Colon (tissue), 2 donors: ENCODE measurements around the gene LONP1.
"Not testable (repeated sequence)": the region's sequence is repeated elsewhere in the genome, so short reads cannot be mapped to it uniquely, and the experiment has no call there.

ENCODE experiments used
- FAIRE-seq: peaks from 2 replicates; lab custom pipeline; 2012; peaks lifted over from hg19 to GRCh38; lab: Jason Lieb, UNC
- donor health status: control.
- donor health status: control.

Gene LONP1

GRCh38 chr19:5692723-5693194, 27.2 kb downstream of the LONP1 start:
- no peak for FAIRE-seq

DNA sequence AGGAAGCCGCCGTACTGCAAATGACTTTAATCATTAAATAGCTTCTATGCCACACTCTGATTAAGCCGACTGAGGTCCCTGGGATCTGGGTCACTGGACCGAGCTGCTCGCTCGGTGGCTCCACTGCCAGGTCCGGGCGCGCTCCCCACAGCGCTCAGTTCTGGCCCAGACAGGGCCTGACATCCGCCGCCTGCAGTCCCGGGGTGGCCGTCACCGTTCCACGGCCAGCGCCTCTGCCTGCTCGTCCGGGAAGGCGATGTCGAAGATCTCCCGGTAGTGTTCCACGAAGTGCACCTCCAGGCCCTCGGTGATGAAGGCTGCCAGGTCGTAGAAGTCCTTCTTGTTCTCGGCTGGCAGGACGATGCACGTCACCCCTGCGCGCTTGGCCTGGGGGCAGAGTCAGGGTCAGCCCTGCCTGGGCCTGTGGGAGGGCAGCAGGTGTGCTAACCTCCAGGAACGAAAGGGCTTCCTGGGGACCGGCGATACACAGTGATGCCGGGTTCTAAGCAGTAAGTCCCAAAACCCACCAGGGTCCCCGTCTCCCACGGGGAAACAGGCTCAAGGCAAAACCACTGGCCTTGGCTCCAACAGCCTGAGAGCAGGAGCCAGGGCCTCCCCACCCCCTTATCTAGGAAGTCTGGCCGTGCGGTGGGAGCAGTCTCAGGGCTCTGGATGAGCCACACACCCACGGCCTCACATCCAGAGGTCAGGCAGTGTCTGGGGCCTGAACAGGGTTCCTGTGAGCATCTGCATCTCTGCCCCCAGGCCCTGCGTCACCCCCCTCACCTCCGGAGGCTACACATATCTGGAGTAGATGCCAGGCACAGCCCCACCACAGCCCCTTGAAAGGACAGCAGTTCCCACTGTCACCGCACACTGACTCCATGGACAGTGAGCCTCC, 27.9 kb downstream of the LONP1 start:
- no peak for FAIRE-seq

DNA sequence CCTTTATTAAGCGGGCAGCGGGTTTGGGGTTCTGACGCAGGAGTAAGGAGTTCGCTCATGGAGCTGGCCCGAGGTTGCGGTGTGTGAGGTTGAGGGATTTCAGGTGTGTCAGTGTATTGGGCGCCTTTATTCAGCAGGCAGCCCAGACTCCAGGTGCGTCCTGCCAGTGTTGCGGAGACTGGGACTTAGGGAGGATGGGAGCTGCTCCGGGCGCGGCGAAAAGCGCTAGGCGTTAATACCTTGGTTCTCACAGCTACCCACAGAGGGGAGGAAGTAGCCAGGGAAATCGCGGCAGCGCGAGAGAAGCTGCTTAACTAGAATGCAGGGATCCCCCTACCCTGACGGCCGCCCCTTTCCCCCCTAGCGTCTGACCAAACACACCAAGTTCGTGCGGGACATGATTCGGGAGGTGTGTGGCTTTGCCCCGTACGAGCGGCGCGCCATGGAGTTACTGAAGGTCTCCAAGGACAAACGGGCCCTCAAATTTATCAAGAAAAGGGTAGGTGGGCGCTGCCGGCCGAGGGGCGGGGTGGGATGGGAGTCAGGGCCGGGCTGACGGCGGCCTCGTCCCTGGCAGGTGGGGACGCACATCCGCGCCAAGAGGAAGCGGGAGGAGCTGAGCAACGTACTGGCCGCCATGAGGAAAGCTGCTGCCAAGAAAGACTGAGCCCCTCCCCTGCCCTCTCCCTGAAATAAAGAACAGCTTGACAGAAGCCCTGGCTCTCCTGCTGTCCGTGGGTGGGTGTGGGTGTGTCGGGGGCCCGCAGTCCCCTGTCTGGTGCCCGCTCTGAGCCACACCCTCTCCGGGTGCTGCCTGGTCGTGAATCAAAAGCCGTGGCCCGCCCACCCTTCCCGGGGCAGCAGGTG, 28.8 kb downstream of the LONP1 start:
- no peak for FAIRE-seq

GRCh38 chr19:5690125-5690954, 29.6 kb downstream of the LONP1 start, which contains the start of gene RPL36:
RPL36 (plus strand) TSS chr19:5690295; CDS start chr19:5690508, 213 bp downstream.
- FAIRE-seq, result no peak

DNA sequence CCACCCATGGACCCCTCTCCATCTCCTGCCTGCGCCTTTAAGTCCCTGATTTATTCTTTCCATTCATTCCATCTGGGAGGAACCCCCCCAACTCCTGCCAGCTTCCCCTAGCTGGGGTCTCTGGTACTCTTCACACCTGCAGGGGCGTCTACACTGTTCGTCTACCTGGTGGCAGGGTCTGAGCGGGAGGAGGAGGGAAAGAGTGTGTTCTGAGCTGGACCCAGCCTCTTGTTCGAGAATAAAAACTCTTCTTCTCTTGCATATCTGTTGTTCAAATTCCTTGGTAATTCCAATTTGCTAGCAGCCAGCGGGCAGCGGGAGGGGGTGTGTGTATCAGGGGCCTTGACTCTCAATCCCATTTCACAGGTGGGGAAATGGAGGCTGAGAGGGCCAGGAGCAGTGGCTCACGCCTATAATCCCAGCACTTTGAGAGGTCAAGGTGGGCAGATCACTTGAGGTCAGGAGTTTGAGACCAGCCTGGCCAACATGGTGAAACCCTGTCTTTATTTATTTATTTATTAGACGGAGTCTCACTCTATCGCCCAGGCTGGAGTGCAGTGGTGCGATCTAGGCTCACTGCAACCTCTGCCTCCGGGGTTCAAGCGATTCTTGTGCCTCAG, 31.6 kb downstream of the LONP1 start:
- not testable (repeated sequence) for FAIRE-seq

DNA sequence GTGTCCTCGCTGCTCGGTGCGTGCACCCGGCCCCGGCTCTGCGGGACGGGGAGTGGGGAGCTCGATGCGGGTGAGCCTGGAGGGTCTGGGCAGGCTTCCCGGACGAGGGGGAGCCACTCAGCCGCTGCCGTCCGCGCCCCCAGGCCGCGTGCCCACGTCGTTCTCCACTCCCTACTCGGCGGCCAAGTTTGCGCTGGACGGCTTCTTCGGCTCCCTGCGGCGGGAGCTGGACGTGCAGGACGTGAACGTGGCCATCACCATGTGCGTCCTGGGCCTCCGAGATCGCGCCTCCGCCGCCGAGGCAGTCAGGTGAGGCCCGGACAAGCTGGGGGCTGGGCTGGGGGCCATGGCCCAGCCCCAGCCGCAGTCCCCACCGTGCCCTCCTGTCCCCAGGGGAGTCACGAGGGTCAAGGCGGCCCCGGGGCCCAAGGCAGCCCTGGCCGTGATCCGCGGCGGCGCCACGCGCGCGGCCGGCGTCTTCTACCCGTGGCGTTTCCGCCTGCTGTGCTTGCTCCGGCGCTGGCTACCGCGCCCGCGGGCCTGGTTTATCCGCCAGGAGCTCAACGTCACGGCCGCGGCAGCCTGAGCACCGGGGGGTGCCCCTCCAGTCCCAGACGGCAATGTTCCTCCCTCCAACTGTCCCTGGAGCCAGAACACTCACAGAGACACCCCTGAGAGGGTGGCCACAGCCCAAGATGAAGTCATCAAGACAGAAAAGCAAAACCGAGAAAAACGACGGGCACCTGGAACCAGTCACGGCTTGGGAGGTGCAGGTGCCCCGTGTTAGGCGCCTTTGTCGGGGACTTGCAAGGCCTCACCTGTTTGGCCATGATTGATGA, 32.4 kb downstream of the LONP1 start:
- FAIRE-seq, result no peak

DNA sequence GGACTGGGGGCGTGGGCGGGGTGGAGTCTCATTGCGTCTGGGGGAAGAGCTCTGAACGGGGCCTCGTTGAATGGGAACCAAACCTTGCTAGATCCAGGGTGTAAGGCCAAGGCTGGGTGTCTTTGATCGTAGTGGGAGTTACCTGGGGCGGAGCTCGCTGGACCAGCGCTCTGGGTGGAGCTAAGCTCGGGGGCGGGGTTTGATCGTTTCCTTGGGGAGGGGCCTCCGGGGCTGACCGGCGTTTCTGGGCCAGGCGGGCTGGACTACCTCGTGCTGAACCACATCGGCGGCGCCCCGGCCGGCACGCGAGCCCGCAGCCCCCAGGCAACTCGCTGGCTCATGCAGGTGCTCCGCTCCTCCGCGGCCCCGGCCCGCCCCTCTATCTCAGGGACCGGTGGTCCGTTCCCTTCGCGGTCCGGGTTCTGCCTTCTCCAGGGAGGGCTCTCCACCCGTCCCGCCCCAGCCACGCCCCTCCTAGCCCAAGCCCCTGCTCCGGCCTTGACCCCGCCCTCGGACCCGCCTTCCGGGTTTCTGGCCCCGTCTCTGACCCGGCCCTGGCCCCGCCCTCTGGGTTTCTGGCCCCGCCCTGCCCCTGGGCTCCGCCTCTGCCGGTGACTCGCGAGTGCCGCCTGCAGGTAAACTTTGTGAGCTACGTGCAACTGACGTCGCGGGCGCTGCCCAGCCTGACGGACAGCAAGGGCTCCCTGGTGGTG, 33.1 kb downstream of the LONP1 start:
- FAIRE-seq, result no peak

DNA sequence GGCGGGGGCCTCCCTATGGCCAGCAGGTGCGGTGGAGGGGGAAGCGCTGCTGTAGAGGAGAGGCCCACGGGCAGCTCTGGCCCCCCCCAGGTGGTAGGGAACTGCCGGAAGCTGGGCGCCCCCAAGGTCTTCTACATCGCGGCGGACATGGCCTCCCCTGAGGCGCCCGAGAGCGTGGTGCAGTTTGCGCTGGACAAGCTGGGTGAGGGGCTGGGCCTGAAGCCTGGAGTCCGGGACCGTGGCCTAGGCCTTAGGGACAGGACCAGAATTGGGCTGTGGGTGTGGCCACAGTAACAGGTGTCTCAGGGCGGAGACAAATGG, 33.7 kb downstream of the LONP1 start:
- no peak for FAIRE-seq

GRCh38 chr19:5684694-5685430, 35.1 kb downstream of the LONP1 start:
- no peak for FAIRE-seq

DNA sequence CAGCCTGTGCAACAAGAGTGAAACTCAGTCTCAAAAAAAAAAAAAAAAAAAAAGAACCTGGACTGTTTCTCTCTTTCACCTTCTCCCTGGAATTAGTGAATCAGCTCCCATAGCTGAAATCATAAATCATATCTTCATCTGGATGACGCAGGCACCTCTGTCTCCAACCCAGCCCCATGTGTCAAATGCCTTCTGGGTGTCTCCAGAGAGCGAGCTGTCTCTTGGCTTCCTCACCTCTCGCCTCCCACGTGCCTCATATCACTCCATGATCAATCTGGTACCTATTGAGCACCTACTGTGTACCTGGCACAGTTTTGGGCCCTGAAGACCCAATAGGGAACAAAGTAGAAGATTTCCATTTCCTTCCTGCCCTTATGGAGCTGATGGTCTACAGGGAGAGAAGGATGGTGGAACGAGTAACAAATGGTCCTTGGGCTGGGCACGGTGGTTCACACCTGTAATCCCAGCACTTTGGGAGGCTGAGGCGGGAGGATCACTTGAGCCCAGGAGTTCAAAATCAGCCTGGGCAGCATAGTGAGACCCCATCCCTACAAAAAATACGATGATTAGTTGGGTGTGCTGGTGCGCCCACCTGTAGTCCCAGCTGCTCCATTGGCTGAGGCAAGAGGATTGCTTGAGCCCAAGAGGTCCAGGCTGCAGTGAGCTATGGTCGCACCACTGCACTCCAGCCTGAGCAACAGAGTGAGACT, 36.6 kb downstream of the LONP1 start:
- no peak for FAIRE-seq

DNA sequence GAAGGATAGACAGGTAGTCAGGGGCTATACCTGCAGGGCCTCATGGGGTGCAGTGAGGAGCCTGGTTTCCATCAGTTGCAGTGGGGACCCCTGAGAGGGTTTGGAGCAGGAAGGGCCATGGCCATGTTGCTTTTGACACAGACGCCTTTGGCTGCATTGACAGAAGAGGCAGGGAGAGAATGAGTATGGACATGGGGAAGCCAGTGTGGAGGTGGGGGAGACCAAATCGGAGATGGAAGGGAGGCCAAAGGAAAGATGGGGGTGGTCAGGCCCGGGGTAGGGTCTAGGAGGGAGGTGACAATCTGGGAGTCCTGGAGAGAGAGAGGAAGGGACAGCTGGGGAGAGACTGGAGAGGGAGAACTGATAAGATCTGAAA, 37.9 kb downstream of the LONP1 start:
- FAIRE-seq, result no peak

- no peak for FAIRE-seq
Measured at GRCh38 chr19:5681391-5682106, 38.4 kb downstream of the LONP1 start.

DNA sequence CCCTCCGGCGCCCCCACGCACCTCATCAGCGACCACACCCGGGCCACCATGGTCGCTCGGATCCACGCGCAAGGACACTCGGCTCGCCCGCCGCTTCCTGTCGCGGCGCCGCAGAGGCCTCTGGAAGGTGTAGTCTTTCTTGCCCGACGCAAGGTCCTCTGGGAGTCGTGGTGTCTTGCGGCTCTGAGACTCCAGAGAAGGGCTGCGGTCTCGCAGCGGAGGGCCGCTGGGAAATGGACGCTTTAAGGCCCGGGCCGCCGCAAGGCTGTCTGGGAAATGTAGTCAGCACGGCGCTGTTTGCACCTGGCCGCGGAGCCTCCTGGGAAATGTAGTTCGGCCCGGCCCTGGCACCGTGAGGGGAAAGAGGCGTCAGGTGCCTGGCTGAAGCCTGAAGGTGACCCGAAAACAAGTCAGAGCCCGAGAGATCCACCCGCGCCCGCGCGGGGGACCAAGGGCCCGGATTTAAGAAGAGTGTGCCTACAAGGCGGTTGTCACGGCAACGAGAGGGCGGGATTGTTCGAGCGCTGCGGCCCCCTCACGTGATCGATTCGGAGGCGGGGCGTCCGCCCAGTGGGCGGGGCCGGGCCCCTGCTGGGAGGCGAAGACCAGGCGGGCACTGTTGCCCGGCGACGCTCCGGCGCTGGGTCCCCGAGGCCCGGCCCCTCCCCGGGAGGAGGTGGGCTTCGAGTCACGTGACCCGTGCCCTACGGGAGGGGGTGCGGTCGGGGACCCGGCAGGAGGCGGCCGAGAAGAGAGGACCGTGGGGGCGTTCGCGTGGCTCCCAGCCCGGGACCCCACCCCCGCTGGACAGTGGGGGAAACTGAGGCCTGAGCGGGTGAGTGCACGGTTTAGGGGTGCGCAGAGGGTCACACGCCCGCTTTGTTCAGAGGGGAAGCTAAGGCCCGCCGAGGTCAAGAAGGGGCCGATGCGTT, 39.2 kb downstream of the LONP1 start, which contains the start of the genes HSD11B1L and MICOS13:
TSS of gene HSD11B1L (plus strand) at position 591 of the 932 bp plus-strand sequence. CDS start 3,806 bp downstream, outside the sequence.
TSS of gene MICOS13 (minus strand) at position 80 of the 932 bp plus-strand sequence. CDS start at position 50, 30 bp downstream.
- FAIRE-seq, result peak; percentile 92

- FAIRE-seq, result no peak
Measured at GRCh38 chr19:5680084-5680436, 39.9 kb downstream of the LONP1 start.

DNA sequence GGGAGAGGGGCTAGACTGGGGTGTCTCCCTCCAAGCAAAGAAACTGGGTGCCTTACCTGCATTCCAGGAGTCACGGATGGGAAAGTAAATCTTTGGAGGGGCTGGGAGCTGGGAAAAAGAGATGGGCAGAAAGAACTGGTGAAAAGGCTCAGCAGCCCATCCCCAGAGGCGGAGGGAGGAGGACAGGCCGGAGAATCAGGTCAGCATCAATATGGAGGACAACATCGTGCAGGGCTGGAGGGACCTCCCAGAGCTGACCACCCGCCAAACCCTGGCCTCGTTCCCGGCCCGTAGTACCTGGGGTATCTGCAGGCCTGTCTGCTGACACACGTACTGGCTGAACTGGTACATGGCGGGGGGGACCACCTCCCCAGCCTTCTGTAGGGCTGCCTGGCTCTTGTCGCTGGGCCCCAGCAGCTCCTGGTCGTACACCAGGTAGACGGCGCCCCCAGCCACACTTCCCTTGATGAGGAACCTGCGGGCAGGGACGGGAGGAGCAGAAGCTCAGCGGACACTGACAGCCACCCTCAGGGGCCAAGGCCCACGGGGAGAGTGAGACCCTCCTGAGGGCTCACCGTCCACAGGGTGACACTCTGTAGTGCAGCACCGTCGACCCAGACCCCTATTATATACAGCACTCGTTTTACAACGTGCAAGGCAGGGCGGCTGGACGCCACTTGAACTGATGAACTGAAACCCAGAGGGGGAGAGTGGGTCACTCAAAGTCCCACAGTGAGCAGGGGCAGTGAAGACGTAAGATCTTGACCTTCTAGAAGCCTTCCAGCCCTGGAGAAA, 40.5 kb downstream of the LONP1 start:
- no peak for FAIRE-seq
